Left colon (tissue), 2 donors: ENCODE measurements around the gene IRF2. TPM values are rescaled to one million over a fixed set of nuclear protein-coding genes. Genes with fewer than 3 reads are reported as not detected.
"Not testable (repeated sequence)": the region's sequence is repeated elsewhere in the genome, so short reads cannot be mapped to it uniquely, and the experiment has no call there.

Source experiments
- ATAC-seq: fragments of 200-7000 bp; cut with Tn5 transposase; one replicate; pipeline ENCODE4 v1.9.1; 2020; ENCODE audit warnings: mild to moderate bottlenecking, moderate library complexity
- DNase-seq, 2 donors: peaks; one replicate each; pipeline ENCODE4 v3.0.0-alpha.2; 2020
- intact Hi-C, 2 donors: fragments of 100-400 bp; cut with DNase I in 1 of 2; cut with micrococcal nuclease in 1 of 2; formaldehyde crosslinking; loops; one replicate each; pipeline versions ENCODE4 v1.11.2 to v1.14.0; 2022; cut with DNase I, micrococcal nuclease
- total RNA-seq, 2 donors: library from RNA; stranded (reverse); fragmentation: NEBNext Ultra II Directional; extraction: Animal tissue kit (Norgen Biotek cat#: 25700); gene quantifications; one replicate each; pipeline ENCODE4 v1.2.1, GENCODE V29; 2021
- donor health status: DM: no; HTN: no; CAD: no.
- donor health status: DM: yes; HTN: yes; CAD: no.

IRF2 gene
- total RNA-seq, 2 donors from 2014 or later = 45.5 to 51.3 TPM

- intact Hi-C loops = loop anchor here in 1 of 2 donors (10.0 kb wide), 2 partner anchors 90 to 150 kb away; partner anchors contain the start of gene IRF2
- ATAC-seq (no peak), DNase-seq (no peak)
These were observed 89.4 kb downstream of the IRF2 start for GRCh38 chr4:184384810-184385557.

GRCh38 chr4:184384056-184384809, 90.1 kb downstream of the IRF2 start:
- ATAC-seq (no peak), DNase-seq (peak in 1 of 2 donors; percentile 33)
- intact Hi-C loops = loop anchor here in 1 of 2 donors (10.0 kb wide), 2 partner anchors 91 to 151 kb away; partner anchors contain the start of gene IRF2

GRCh38 chr4:184383497-184384055, 90.8 kb downstream of the IRF2 start:
- ATAC-seq (no peak), DNase-seq (no peak)
- intact Hi-C loops = loop anchor here in 1 of 2 donors (10.0 kb wide), 2 partner anchors 91 to 151 kb away; partner anchors contain the start of gene IRF2

- ATAC-seq (peak; percentile 12), DNase-seq (peak in 1 of 2 donors; percentile 38)
- intact Hi-C loops = loop anchor here in 1 of 2 donors (10.0 kb wide), 2 partner anchors 92 to 152 kb away; partner anchors contain the start of gene IRF2
These were observed 92.0 kb downstream of the IRF2 start for GRCh38 chr4:184382189-184382846.

GRCh38 chr4:184380707-184381106, 93.6 kb downstream of the IRF2 start:
- intact Hi-C loops = loop anchor here in 1 of 2 donors (10.0 kb wide), 2 partner anchors 94 to 154 kb away; partner anchors contain the start of gene IRF2
- ATAC-seq (no peak), DNase-seq (no peak)

GRCh38 chr4:184380214-184380613, 94.1 kb downstream of the IRF2 start:
- ATAC-seq, DNase-seq: not testable (repeated sequence)
- intact Hi-C loops = loop anchor here in 1 of 2 donors (10.0 kb wide), 2 partner anchors 95 to 155 kb away; partner anchors contain the start of gene IRF2

GRCh38 chr4:184376923-184377322, 97.4 kb downstream of the IRF2 start:
- DNase-seq = no peak
- no peak for ATAC-seq
- intact Hi-C loops = no loop called here

- no peak for DNase-seq
- intact Hi-C loops = no loop called here
- no peak for ATAC-seq
These were observed 98.1 kb downstream of the IRF2 start for GRCh38 chr4:184376126-184376838.

- ATAC-seq, intact Hi-C loops: not testable (repeated sequence)
These were observed 98.7 kb downstream of the IRF2 start for GRCh38 chr4:184375623-184376022.

GRCh38 chr4:184375027-184375426, 99.3 kb downstream of the IRF2 start:
- no peak for DNase-seq
- ATAC-seq = no peak
- intact Hi-C loops = no loop called here

More at GRCh38 chr4:184375623-184376022, 98.7 kb downstream of the IRF2 start:
- not testable (repeated sequence) for DNase-seq

GRCh38 chr4:184373886-184374405, 100.4 kb downstream of the IRF2 start:
- intact Hi-C loops = no loop called here
- ATAC-seq (no peak), DNase-seq (no peak)

GRCh38 chr4:184371390-184371787, 103.0 kb downstream of the IRF2 start:
- no peak for DNase-seq
- no peak for ATAC-seq
- intact Hi-C loops = no loop called here

- ATAC-seq (no peak), DNase-seq (no peak)
- intact Hi-C loops = no loop called here
These were observed 103.5 kb downstream of the IRF2 start for GRCh38 chr4:184370711-184371389.

- DNase-seq = no peak
- no peak for ATAC-seq
- intact Hi-C loops = no loop called here
These were observed 104.5 kb downstream of the IRF2 start for GRCh38 chr4:184369871-184370270.

- intact Hi-C loops = no loop called here
- ATAC-seq (no peak), DNase-seq (no peak)
These were observed 105.6 kb downstream of the IRF2 start for GRCh38 chr4:184368731-184369130.

- ATAC-seq (peak; percentile 38), DNase-seq (no peak)
- intact Hi-C loops = no loop called here
These were observed 106.1 kb downstream of the IRF2 start for GRCh38 chr4:184368290-184368689.
